HUDEP-2 (cell line): ENCODE results near the gene PI4KA.

ENCODE experiments used
- DNase-seq, 76 experiments: peaks; one replicate each; lab custom pipeline; 2025; ENCODE audit not compliant: unreplicated experiment in 76 of 76; lab: John Stamatoyannopoulos, UW

PI4KA gene

DNA sequence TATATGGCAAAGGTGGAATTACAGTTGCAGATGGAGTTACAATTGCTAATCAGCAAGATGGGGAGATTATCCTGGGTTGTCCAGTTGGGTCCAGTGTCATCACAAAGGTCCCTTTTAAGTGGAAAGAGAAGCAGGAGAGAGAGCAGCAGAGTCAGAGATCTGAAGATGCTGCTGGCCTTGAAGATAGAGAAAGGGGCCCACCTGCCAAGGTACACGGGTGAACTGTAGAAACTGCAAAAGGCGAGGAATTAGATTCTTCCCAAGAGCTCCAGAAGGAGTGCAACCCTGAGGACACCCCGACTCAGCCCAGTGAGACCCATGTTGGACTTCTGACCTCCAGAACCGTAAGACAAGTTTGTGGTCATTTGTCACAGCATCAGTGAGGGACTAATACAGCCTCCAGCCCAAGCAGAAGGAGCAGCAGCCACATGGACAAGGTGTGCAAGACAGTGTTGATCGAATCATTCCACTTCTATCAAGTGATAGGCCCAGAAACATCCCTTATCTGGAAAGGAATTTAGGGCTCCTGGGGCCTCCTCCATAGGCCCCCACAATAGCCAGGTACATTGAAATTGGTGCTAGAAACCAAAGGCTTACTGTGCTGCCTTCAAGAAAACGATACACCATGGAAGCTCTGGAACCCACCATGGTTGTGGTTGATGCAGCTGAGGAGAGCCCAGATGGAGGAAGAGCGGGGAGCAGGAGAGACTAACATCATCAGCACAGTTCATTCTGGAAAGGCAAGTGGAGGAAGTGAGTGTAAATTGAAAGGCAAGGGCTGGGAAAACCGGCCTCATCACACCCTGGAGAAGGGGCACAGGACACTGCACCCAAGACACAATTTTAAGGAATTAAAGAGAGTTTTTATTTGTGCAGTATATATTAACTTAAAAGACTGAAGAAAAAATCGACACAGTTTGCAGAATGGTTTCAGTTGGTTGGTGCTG lies 23.5 kb upstream of the PI4KA start:
- no peak for DNase-seq

GRCh38 chr22:20881231-20881630 lies 22.6 kb upstream of the PI4KA start:
- DNase-seq, result no peak

DNA sequence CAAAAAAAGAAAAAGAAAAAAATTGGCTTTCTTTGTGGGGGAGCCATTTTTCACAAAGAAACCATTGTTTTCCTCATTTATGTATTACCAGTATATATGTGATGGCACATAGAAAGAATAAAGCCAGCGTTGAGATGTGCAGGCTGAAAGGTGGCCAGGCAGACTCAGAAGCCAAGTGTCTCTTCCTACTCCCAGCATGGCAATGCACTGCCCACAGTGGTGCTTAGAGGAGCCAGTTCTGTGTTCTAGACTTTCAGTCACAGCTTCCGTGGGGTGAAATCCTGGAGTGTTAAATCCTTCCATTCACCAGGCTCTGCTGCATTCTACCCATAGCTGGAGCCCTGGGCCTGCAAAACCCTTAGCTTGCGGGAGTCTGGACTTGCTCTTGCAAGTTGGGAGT lies 19.1 kb upstream of the PI4KA start:
- no peak for DNase-seq

- DNase-seq, result no peak
Observed at GRCh38 chr22:20875296-20875695, 16.7 kb upstream of the PI4KA start.

DNA sequence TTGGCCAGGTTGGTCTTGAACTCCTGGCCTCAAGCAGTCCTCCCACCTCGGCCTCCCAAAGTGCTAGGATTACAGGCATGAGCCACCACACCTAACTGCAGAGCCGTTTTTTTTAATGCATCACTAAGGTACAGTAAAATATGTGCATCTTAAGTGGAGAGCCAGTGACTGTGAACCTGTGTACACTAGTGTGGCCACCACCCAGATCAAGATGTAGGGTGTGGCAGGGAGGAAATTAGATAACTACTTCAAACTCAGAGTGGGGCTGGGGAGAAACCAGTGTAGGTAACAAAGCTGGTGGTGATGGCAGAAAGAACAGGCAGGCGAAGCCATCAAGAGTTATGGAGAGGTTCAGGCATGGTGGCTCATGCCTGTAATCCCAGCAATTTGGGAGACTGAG lies 14.6 kb upstream of the PI4KA start:
- DNase-seq, result peak in 2 of 76 experiments; percentile 1 to 2

DNA sequence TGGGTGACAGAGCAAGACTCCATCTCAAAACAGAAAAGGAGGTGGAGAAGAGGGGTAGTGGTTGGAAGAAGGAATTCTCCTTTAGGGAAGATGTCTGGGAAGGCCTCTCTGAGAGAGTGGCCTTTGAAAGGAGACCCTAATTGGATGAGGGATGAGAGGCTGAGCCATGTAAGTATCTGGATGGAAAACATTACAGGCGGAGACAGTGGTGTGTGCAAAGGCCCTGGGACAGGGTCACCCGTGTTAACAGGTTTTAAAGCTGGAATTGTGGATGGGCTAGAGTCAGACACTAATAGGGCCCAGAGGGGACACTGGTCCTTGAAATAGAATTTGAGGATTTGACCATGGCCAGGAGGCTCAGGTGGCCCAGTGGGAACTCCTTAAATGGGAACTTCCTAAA lies 10.6 kb upstream of the PI4KA start:
- no peak for DNase-seq

DNA sequence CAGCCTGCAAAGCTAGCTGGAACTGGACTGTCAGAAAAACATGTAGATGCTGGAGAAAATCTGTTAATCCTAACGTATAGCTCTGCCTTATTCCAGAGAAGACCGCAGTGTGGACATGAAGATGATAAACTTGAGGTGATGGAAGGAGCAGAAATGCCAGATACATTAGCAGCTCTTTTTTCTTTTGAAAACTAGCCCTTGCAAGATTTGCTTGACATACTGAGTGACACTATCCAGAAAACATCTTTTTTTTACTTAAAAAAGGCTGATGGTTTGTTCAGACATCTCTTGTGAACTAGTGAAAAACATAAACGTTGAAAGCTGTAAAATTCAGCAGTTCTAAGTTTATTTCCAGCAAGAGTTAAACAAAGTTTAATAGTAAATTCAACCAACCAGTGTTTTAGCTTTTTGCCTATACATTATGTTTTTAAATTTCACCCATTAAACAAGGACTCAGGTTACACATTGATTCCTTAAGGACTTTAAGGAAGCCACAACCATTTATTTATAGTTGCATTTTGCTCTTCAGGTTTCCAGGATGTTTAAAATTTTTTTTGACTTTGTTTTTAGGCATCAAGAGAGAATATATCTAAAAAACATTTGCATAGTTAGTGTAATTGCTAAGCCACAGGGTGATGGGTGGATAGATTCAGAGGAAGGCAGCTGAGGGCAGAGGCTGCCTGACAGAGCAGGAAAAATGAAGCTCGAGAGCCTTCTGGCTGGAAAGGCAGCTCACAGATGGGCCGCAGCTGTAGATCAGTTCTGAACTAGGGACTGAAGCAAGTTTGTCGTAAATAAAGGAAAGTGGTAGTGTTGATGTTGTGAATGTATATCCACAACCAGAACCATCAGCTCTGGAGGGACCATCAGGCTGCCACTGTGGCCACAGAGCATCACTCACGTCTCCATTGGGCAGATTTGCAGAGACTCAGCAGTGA lies 9.7 kb upstream of the PI4KA start:
- no peak for DNase-seq

- DNase-seq, result peak in 66 of 76 experiments; percentile 11 to 74 (median 46)
Observed at GRCh38 chr22:20867179-20868024, 8.8 kb upstream of the PI4KA start.

DNA sequence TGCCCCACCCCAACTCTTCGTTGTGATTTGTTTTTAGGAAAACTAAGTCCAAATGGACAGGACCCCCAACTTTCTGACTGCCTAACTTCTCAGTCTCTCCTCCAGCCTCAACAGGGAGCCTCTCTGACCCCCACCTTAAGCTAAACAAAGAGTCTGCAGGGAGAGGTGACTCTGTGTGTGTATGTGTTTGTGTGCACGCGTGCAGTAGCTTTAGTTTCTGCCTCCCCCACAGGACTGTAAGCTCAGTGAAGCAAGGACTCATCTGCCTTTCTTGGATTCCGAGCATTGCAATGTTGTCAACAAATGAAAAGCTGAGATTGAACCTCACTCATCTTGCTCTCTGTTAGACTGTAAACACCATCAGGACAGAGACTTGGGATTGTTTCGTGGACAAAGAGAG lies 8.1 kb upstream of the PI4KA start:
- DNase-seq, result no peak

GRCh38 chr22:20865875-20866445 lies 7.3 kb upstream of the PI4KA start:
- DNase-seq, result no peak

DNA sequence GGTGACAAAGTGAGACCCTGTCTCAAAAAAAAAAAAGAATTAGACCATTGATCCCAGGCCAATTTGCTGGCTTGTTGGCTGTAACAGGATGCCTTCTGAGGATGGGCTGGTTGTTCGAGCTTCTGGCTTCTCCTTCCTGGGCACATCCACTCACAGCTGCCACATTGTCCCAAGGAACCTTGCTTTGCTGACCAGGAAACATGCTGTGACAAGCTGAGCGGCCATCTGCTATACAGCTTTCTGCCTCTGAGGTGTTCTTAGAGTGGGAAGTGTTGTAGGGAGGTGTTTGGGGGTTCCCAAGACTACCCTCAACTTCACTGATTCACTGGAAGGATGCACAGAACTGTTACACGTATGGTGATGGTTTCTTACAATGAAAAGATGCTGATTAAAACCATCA lies 6.7 kb upstream of the PI4KA start:
- DNase-seq, result no peak

DNA sequence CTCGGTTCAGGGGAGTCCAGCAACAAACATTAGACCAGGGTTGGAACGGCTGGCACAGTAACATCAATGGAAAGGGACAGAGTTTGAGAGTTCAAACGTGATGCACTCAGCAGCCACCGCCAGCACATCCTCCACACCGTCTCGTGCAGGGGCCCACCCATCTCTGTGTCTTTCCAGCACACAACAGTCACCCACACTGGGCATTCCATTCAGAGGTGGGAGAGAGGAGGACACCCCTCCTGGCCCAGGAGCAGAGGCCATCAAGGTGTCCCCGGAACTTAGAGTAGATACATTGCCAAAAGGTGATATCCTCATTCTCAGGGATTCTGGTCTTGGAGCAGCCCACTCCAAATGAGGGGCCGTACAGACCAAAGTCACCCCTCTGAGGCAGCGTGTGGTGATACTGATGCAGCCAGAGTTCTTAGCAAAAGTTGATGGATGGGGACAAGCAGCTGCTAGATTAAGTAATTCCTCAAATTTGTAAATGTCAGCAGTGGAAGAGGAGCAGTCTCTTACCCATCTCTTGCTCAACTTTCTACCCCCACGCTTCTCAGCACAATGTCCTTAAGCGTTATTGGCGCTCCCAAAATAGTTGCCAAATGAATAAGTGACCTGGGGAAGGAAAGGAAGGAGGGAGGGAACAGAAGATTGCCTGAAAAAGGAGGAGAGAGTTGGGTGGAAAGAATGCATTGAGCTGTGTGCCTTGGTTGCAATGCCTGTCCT lies 5.7 kb upstream of the PI4KA start:
- DNase-seq, result no peak

DNA sequence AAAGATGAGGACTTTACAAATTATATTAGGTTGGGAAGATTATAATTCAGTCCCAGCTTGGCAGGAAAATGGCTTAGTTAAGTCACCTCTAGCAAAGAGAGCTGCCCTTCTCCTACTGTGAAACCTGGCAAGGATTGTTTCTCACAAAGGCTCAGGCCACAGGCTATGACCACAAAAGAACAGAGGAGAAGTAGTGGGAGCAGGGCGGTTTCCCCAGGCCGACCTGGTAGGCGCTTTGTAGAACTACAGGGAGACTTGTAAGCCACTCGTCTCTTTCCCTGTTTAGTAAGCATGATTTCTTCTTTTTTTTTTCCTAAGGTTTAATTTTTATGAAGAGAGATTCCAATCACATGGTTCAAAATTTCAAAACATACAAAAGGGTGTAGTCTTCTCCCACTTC lies 4.8 kb upstream of the PI4KA start:
- no peak for DNase-seq

GRCh38 chr22:20862540-20862939 lies 3.9 kb upstream of the PI4KA start:
- no peak for DNase-seq

DNA sequence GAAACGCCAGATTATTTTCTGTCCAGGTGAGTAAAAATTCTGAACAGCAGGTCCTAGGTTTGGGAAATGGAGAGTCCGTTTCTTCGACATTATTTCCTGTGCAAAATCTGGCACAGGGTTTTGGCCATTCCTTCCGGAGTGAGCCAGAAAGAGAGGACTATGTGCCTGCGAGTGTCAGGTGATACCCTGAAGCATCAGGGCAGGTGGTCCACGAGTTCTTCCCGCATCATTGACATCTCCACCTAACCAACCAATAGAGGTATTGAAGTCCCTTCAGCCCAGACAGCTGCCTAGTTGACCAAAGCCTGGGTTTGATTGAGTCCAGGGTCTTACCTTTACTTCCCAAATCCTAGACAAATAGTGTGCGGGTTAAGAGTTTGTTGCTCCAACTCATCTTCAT lies 1.0 kb upstream of the PI4KA start:
- DNase-seq, result no peak

DNA sequence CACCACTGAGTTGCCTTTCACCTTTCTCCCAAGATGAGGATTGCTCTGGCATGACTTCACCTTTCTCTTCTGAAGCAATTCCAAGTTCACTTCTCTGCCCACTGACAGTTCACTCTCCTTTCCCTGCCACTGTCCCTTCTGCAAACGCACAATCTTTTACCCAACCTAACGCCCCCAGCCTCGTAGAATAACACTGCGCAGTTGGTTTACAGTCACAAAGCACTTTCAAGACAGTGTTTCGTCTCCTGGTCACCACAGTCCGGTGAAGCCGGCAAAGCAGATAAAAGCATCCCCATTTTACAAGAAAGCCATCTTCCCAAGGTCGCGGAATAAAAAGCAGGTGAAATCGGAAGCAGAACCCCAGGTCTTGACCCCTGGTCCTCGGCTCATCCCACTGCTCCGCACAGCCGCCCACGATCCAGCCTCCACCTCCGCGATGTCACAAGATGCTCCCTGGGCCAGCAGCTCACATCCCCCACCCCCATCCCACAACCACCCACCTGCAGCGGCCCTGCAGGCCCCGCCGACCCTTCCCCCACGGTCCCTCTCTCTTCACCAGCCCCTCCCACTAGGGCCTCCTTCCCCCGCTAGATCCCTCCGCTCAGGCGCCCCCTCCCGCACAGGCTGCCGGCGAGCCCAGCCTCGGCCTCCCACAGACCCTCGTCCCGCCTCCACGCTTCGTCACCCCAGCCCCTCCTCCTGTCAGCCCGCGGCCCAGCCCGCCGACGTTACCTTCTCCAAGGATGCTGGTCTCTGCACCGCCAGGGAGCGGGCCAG lies 585 bp downstream of the PI4KA start:
- DNase-seq, result peak in 50 of 76 experiments; percentile 18 to 74 (median 60)

DNA sequence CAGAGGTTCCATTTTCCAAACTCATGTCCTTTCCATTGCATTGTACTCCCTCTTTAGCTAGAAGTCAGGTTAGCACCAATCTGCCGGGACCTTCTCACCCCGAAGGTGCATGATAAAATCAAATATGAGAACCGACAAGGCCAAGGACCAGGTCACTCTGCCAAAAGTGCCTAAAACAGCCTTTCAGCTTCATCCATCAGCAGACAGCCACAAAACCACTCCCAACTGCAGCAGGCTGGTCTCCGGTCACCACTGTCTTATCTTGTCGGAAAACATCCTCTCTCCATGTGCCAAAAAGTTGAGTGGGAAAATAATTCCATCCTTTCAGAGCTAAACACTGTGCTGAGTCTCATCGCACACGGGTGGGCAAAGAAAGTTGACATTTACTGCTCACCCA lies 1.4 kb downstream of the PI4KA start:
- peak in 46 of 76 experiments; percentile 3 to 61 (median 24) for DNase-seq

DNA sequence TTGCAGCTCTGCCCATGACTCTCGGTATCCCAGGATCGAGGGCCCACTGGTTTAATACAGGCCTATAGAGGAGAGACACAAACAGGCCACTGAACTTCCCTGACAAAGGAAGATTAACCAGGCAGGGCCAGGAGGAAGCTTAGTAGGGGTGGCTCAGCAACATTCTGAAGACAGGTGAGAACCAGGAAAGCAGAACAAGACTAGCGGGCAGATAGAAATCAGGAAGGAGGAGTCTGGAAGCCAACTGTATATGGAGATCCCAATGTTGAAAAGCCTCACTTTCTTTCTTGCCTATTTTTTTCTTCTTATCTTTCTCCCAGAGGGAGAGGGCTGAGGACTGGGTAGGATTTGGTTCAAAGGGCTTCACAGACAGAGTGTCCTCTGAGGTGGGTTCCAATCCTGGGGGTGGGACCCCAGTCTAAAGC lies 5.4 kb downstream of the PI4KA start:
- DNase-seq, result no peak

GRCh38 chr22:20852503-20852902 lies 6.1 kb downstream of the PI4KA start:
- DNase-seq, result no peak
